Measurements from ENCODE around the gene CXCL5. TPM values are rescaled to one million over a fixed set of nuclear protein-coding genes. Genes with fewer than 3 reads are reported as not detected.
A peak's percentile ranks its signal among the peaks of the same experiment; 100 is the strongest.

The CXCL5 gene
- polyA plus RNA-seq, 1 experiment, result 0.69 TPM

GRCh38 chr4:74044677-74045076 is 46.2 kb upstream of the CXCL5 start:
- H3K9me3 ChIP-seq (ENCODE audit: control insufficient read depth, insufficient read depth, low read length), result peaks cover 4% of the 10 kb centered on the region; the same call in 1 of the 2 replicates
- no peaks in the 10 kb centered on the region for H3K27me3 ChIP-seq (ENCODE audit: control insufficient read depth, insufficient read depth, low read length)
- POLR2A ChIA-PET, result interaction anchor here (0.6 to 0.7 kb wide), 2 partner anchors 309 to 451 kb away, joined by 3 read pairs; no protein-coding TSS in a partner anchor
- no peak overlapping the region for H3K27ac ChIP-seq (ENCODE audit: low read depth, low read length)
- no peak for DNase-seq (ENCODE audit: low read depth, low spot score)
- H3K4me3 ChIP-seq (ENCODE audit: low read depth, low read length), result no peak overlapping the region
- CTCF ChIA-PET, result interaction anchor here (0.7 to 1.0 kb wide), 2 partner anchors 12 to 192 kb away, joined by 3 read pairs; partner anchors contain the start of gene PF4V1
- TF ChIP-seq, protein P1, sequence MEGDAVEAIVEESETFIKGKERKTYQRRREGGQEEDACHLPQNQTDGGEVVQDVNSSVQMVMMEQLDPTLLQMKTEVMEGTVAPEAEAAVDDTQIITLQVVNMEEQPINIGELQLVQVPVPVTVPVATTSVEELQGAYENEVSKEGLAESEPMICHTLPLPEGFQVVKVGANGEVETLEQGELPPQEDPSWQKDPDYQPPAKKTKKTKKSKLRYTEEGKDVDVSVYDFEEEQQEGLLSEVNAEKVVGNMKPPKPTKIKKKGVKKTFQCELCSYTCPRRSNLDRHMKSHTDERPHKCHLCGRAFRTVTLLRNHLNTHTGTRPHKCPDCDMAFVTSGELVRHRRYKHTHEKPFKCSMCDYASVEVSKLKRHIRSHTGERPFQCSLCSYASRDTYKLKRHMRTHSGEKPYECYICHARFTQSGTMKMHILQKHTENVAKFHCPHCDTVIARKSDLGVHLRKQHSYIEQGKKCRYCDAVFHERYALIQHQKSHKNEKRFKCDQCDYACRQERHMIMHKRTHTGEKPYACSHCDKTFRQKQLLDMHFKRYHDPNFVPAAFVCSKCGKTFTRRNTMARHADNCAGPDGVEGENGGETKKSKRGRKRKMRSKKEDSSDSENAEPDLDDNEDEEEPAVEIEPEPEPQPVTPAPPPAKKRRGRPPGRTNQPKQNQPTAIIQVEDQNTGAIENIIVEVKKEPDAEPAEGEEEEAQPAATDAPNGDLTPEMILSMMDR (IDR thresholded peaks at IDR 0.05; ENCODE audit: low read depth, low read length), result no peak

- ChIA-PET CTCF (no interaction called here), POLR2A (no interaction called here)
- H3K27me3 ChIP-seq (ENCODE audit: control insufficient read depth, insufficient read depth, low read length), result no peaks in the 10 kb centered on the region
- TF ChIP-seq, protein P1 (IDR thresholded peaks at IDR 0.05; ENCODE audit: low read depth, low read length), result no peak
- H3K27ac ChIP-seq (ENCODE audit: low read depth, low read length), result no peak overlapping the region
- no peak overlapping the region for H3K4me3 ChIP-seq (ENCODE audit: low read depth, low read length)
- peaks cover 4% of the 10 kb centered on the region; the same call in 1 of the 2 replicates for H3K9me3 ChIP-seq (ENCODE audit: control insufficient read depth, insufficient read depth, low read length)
- DNase-seq (ENCODE audit: low read depth, low spot score), result no peak
These were observed 44.2 kb upstream of the CXCL5 start for GRCh38 chr4:74042681-74043080.

DNA sequence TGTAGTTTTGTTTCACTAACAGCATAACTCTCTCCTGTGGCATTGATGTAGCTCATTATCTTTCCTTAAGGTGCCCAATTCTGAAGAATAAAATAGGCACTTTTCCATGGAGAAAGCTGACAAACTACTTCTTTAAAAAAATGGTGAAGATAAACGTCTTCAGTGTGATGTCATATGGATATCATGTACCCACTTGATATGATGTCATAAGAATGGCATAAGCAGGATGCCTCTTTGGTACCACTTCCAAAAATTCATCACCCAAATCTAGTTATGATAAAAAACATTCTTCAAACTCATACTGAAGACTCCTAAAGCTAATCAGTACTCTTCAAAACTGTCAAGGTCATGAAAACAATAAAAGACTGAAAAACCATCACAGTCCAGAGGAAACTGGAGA is 42.9 kb upstream of the CXCL5 start:
- H3K27ac ChIP-seq (ENCODE audit: low read depth, low read length), result no peak overlapping the region
- DNase-seq (ENCODE audit: low read depth, low spot score), result no peak
- no peak overlapping the region for H3K4me3 ChIP-seq (ENCODE audit: low read depth, low read length)
- peaks cover 3% of the 10 kb centered on the region; the same call in 1 of the 2 replicates for H3K9me3 ChIP-seq (ENCODE audit: control insufficient read depth, insufficient read depth, low read length)
- ChIA-PET CTCF (interaction anchor here (1.6 kb wide), 1 partner anchor 93 kb away, joined by 4 read pairs; no protein-coding TSS in a partner anchor), POLR2A (interaction anchor here (0.6 kb wide), 1 partner anchor 249 kb away, joined by 5 read pairs; no protein-coding TSS in a partner anchor)
- H3K27me3 ChIP-seq (ENCODE audit: control insufficient read depth, insufficient read depth, low read length), result no peaks in the 10 kb centered on the region
- TF ChIP-seq, protein P1 (IDR thresholded peaks at IDR 0.05; ENCODE audit: low read depth, low read length), result no peak

- TF ChIP-seq, protein P1 (IDR thresholded peaks at IDR 0.05; ENCODE audit: low read depth, low read length), result no peak
- CTCF ChIA-PET, result interaction anchor here (0.5 to 2.0 kb wide), 11 partner anchors 11 to 383 kb away, joined by 3 to 8 read pairs (median 4); no protein-coding TSS in a partner anchor
- POLR2A ChIA-PET, result interaction anchor here (0.9 kb wide), 1 partner anchor 42 kb away, joined by 3 read pairs; no protein-coding TSS in a partner anchor
- Histone ChIP-seq H3K27me3 (ENCODE audit: control insufficient read depth, insufficient read depth, low read length) (no peaks in the 10 kb centered on the region), H3K9me3 (ENCODE audit: control insufficient read depth, insufficient read depth, low read length) (no peaks in the 10 kb centered on the region), H3K27ac (ENCODE audit: low read depth, low read length) (no peak overlapping the region), H3K4me3 (ENCODE audit: low read depth, low read length) (peak overlapping the region; percentile 78)
- DNase-seq (ENCODE audit: low read depth, low spot score), result no peak
These were observed 40.9 kb upstream of the CXCL5 start for GRCh38 chr4:74039315-74039763.

All from AG04450 (cell line).